Fibroblast of skin of left quadriceps (primary cell): ENCODE data around the gene HOXD11.

Experiments used
- DNase-seq, 2 experiments: peaks; one replicate each; pipeline ENCODE4 v3.0.0-alpha.2; 2013; ENCODE audit warnings: low read depth in 2 of 2

HOXD11 gene

DNA sequence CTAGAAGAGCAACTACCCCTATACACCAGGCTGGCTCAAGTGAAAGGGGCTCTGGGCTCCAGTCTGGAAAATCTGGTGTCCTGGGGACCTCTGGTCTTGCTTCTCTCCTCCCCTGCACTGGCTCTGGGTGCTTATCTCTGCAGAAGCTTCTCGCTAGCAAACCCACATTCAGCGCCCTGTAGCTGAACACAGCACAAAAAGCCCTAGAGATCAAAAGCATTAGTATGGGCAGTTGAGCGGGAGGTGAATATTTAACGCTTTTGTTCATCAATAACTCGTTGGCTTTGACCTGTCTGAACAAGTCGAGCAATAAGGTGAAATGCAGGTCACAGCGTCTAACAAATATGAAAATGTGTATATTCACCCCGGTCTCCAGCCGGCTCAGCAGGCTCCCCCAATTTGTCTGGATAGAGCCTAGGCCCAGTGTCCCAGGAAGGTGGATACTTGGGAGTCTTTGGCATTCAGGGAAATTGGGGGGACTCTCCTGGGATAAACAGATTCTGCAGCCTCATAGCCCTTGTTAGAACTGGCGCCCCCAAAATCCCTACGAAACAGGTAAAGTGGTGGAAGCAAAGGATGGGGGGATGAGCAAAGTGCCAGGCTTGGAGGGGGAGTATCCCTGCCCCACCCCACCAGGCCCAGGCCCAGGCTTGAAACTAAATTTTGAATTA is 41.8 kb downstream of the HOXD11 start:
- DNase-seq = no peak

DNA sequence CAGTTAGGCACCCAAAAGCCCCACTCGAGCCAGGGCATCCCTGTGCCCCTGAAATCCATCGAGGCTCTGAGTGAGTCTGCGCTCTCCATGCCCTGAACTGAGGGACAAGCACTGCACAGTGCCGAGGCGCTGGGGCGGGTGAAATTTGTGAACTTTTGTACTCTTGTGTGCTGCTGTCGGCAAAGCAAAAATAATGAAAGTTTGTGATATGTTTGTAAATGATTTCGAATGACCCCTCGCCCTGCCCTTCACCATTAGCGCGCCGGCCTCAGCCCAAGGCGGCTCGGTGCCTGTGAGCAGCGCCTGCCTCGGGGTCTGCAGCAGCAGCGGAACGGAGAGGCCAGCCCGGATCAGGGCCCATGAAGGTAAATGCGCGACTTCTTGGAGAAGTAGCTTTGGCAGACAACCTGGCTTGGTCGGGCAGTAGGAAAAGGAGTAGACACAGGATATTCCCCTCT is 42.4 kb downstream of the HOXD11 start:
- no peak for DNase-seq

DNA sequence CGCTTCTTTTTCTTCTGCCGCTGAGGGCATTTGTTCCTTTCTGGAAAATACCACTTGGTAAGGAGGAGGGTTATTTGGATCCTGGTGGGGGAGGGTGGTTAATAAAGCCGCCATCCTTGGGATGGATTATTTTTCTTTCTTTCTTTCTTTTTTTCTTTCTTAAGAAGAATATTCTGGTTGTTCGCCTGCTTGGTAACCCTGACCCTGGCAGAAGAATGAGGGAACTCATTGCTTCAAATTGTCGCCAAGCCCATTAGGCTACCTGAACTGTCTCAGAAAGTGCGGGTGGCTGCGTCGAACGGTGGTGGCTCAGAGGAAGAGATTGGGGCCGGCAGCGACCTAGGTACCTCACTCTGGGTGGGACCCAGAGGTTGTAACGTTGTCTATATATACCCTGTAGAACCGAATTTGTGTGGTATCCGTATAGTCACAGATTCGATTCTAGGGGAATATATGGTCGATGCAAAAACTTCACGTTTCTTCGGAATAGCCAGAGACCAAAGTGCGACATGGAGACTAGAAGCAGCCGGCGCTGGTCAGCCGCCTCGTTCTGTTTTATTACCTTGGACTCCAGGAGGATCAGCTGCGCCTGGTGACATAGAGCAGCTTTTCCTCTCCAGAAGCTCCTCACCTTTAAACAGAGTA is 43.0 kb downstream of the HOXD11 start:
- DNase-seq = no peak

DNA sequence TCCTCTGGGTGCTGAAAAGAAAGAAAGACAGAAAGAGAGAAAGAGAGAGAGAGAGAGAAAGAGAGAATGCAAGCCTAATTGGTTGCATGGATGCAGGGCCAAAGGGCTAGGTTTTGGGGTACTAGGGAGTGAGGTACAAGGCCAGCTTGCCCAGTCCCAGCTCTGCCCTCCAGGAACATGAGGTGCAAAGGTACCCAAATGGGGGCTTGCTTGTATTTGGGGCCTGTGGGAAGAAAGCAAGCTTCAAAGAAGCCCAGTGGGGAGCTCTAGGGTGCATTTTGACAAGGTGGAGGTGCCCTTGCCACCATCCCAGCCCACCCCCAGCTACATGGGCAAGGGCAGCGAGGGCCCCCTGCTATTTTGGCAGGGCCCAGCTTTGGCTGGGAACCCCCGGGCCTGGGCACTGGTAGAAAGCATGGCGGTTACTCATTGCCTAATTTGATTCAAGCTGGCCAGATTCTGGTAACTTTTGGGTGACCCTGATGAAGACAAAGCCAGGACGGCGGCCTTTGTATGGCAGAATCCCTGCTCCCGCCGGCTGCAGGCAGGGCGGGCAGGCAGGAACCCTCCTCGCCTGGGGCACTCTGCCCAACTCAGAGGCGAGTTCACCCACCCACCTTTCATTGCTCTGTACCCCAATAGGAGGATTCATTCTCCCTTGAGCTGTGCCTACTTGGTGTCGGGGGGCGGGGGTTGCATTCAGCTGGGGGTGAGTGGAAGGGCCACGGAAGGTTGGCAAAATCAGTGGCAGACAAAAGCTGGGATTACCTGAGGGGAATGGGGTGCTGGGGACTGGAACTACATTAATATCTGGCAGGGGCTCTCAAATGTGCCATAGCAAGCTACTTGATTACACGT is 43.7 kb downstream of the HOXD11 start:
- no peak for DNase-seq

DNA sequence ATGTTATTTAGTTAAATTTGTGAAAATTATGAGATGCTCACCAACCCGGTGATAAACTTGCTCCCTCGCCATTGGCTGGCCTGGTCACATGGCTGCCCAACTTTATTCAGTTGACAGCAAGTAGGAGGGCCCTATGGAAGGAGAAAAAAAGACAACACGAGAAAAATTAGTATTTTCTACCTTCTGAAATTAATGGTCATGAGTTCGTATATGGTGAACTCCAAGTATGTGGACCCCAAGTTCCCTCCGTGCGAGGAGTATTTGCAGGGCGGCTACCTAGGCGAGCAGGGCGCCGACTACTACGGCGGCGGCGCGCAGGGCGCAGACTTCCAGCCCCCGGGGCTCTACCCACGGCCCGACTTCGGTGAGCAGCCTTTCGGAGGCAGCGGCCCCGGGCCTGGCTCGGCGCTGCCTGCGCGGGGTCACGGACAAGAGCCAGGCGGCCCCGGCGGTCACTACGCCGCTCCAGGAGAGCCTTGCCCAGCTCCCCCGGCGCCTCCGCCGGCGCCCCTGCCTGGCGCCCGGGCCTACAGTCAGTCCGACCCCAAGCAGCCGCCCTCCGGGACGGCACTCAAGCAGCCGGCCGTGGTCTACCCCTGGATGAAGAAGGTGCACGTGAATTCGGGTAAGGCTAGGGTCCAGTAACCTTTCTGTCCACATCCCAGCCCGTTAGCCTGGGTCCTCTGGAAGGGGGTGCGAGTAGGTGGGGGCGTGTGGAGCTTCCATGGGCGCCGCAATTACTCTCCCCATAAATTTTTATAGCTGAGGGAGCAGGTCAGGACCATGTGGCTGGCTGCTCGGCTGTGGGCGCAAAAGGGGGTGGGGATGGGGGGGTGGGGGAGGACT is 44.6 kb downstream of the HOXD11 start, which contains the start of gene HOXD4:
TSS of gene HOXD4 (plus strand) at position 109 of the 846 bp plus-strand sequence. CDS start at position 193, 84 bp downstream.
- DNase-seq = no peak

DNA sequence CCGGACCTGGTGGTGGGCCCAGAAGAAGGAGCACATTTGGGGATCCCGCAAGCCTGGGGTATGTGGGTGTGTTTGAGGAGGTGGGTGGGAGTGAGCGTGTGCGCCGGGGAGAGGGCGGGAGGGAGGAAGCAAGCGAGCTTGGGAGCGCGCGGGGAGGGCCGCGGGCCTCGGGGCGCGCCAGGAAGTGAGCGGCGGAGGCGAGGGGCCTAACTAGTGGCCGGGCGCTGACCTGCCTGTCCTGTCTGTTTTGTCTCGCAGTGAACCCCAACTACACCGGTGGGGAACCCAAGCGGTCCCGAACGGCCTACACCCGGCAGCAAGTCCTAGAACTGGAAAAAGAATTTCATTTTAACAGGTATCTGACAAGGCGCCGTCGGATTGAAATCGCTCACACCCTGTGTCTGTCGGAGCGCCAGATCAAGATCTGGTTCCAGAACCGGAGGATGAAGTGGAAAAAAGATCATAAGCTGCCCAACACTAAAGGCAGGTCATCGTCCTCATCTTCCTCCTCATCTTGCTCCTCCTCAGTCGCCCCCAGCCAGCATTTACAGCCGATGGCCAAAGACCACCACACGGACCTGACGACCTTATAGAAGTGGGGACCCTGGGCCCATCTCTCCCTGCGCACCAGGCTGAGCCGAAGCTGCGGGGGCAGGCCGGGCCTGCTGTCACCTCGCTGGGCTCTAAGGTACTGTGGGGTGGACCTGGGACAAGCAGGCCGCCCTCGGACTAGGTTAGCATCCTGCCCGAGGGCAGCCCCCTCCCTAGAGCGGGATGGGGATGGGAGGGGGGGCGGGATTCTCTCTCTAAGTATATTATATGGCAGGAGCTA is 45.5 kb downstream of the HOXD11 start:
- DNase-seq = no peak

DNA sequence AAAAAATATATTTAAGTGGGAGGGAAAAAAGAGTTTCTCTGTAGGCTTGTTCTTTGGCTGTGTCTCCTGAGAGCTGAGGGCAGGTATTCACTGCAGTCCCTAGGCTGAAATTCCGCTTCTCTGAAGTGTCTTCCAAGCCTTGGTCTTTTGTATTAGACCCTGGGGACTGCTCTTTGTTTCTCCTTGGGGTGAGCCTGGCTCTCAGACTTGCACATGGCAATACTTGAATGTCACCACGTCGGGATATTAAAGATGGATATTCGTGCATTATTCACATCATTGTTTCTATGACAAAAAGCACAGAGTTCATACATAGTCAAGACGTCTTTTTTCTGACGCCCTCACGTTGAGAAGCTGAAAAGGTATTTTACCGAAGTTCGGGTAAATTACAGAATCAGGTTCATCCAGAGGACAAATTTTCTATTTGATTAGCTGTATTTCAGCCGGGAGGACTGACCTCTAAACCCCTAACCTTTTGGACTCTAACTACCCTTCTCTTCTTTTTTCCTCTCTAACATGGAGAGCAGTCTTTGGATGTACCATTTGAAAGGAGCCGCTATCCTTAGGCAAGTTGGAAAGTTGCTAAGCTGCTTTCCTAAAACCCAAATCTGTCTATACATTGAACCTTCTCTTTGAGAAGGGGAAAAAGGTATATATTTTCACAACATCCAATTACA is 47.6 kb downstream of the HOXD11 start:
- no peak for DNase-seq

DNA sequence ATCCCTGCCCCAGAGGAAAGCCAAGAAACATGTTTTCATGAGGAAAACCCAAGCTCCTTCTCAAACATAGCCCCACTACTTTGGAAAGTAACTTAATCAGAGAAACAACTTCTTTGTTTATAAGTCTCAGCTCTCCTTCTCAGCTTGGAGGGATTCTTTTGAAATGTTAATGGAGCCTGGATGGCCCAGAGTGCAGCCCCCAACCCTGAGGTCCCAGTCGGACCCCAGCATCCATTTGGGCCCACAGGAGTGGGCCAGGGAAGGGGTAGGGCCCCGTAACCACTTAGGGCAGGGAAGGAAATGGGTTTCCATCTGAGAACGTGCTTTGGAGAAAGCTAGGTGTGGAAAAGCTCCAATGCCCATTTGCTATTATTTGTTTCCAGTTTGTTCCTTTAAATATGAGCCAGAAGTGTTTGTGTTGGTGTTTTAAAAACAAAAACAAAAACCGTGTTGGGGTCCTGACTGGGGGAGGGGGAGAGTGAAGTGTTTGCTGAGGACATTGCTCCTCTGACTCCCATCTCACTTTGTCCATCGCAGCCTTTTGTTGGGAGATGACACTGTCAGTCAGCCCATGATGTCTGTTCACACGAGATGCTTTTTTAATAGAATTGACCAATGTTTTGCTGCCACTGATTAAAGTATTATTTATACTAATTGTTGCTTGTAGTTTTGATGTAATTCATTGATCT is 48.4 kb downstream of the HOXD11 start:
- no peak for DNase-seq

DNA sequence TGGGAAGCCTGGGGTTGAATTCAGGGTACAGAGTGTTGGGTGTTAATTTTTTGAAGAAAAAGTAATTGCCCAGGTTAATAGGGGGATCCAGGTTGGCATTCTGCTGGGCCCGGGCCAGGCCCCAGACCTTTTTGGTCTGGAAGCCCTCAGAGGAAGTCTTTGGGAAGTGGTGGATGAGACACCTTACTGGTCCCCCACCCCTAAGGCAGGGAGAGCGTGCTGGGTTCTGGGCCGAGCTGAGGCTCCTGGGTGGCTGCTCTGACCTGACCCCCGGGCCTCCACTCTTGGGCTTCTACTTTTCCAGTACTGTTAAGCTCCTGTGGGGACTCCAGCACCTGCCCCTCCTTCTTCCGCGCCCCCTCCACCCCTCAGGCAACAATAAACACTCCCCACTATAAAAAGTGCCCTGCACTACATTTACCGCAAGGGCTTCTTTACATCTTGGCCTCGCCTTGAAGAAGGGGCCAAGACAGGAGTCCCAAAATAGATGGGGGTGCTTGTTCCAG is 49.3 kb downstream of the HOXD11 start:
- DNase-seq = no peak

DNA sequence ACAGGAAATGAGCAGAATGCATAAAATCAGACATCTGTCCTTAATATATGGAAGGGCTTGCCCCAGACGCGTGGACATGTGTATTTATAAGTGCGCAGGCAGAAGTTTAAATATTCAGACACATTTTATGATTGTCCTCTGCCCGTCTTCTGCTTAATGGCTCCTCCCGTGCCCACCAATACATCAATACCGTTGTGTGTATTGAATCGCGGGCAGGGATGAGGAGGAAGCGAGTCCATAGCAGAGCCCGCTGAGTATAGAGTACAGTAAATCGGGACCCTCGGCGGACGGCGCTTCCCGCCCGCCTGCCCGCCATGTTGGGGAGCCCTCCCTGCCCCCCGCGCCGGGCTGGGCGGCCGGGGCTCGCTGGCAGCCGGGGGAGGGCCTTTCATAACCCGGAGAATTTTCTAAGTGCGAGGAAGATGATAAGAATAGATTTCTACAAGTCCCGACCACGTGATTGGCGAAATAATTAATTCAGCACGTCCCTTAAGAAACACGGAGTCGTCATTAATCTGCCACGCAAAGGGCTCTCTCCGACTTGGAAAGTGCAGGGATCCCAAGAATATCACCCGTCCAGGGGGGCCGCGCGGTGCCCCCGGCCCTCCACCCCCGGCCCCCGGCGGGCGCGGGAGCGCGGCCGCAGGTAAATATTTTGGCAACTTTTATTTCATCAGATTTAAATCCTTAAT is 49.9 kb downstream of the HOXD11 start, which contains the start of gene HOXD3:
TSS of gene HOXD3 (plus strand) at position 501 of the 692 bp plus-strand sequence. CDS start 11,808 bp downstream, outside the sequence.
- no peak for DNase-seq

DNA sequence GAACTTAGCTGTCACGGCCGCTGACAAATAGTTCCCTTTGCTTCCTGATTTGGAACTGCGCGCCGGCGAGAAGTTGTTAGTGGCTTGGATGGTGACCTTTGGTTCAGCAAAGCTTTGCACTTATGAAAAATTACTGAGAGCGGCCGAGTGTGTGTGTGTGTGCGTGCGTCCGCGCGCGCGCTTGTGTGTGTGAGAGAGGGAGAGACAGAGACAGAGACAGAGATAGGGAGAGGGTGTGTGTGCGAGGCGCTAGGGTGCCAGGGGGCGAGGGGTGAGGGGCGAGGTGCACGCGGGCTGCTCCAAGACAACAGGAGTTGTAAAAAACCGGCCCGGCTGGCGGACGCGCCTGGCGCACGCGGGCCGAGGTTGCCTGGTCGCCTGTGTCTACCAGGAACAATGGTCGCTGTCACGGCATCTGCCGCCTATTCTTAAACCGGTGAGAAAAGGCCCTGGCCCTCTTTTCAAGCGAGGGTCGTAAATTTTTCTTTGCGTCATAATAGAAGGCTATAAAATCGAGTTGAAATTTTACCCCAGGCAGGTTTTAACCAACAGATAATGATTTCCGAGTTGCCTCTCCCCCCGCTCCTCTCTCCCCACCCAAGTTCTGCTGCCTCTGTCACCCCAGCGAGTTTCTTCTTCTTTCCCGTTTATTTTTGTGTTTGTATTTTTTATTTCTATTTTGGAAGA is 50.6 kb downstream of the HOXD11 start:
- no peak for DNase-seq

DNA sequence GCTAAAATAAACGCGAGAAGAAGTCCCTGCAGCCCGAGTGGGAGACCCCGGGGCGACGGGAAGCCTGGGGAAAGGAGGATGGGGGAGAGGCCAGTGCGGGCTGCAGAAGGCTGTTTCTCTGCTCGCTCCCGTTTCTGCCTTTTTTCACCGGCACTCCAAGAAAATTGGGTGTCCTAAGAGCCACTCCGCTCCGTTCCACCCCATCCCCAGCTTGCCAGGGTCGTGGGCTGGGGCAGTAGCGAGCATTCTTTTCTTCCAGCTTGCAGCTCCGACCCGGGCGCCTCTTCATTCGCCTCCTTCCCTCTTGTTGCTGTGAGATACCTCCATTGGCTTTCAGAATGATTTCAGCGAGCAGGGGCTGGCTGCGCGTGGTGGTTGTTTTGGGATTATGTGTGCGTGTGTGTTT is 51.1 kb downstream of the HOXD11 start:
- DNase-seq = no peak

DNA sequence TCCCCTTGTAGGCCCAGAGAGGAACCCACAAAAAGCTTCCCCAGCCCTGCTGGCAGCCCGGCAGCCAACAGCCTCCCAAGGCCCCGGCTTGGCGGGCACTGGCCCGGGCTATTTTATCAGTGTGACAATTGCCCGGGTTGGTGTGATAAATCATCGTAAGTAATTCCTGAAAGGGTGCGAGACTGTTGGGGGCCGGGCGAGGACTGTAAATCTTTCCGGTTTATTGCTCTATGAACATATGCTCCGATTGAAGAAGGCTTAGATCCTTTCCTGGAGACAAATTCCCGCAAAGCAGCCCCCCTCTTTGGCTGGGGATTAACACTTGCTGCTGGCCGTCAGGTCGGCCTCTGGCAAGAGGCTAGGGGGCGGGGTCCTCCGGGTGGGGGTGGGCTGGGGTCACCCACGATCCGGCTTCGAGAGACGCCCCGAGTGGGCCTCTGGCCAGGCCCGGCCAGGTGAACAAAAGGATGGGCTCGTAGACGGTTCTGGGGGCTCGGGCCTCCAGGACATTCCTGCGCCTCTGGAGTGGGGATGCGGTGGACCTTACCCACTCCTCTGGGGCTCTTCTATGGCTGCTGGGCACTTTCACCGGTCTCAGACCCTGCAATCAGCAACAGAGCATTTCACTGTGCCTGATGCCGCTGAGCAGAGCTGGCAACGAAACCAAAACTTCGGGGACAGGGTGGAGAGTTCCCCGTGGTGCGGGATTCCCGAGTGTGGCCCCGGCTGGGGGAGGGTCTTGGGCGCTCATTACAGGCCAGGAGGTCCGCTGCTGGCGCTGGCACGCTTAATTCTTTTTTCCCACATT is 52.0 kb downstream of the HOXD11 start:
- DNase-seq = no peak
